Body of pancreas (tissue), 4 donors: Measurements from ENCODE around the gene PLA2G4E. TPM values are rescaled to one million over a fixed set of nuclear protein-coding genes. Genes with fewer than 3 reads are reported as not detected.

Source experiments
- ATAC-seq: fragments of 150-250 bp; one replicate; pipeline ENCODE4 v1.9.1; 2016
- DNase-seq, 4 donors: peaks; one replicate each; pipeline ENCODE4 v3.0.0-alpha.2; 2019
- H3K27ac ChIP-seq, 4 donors: fragments of 200-600 bp; sonication (generic); 1 replicate in 3 of 4; 2 replicates in 1 of 4; pipeline versions ENCODE4 v1.5.1 to v1.6.1; 2016 to 2019; ENCODE audit warnings: mild to moderate bottlenecking in 1 of 4, mixed read lengths in 1 of 4, moderate library complexity in 1 of 4
- H3K27me3 ChIP-seq, 2 donors: fragments of 200-600 bp; sonication (generic); one replicate each; pipeline ENCODE4 v1.6.0; 2016; ENCODE audit warnings: mild to moderate bottlenecking in 1 of 2
- H3K36me3 ChIP-seq, 2 donors: fragments of 200-600 bp; sonication (generic); replicated peaks in 1 of 2; 2 replicates each; pipeline ENCODE4 v1.5.1; 2016; ENCODE audit warnings: low read depth in 2 of 2; ENCODE audit not compliant: insufficient read depth in 1 of 2
- H3K4me1 ChIP-seq: fragments of 200-600 bp; sonication (generic); one replicate; pipeline ENCODE4 v1.6.0; 2016
- H3K4me3 ChIP-seq, 2 donors: fragments of 200-600 bp; sonication (generic); 1 replicate in 1 of 2; 2 replicates in 1 of 2; pipeline ENCODE4 v1.5.1; 2016 to 2019
- H3K9me3 ChIP-seq, 3 donors: fragments of 200-600 bp; sonication (generic); 1 replicate in 2 of 3; 2 replicates in 1 of 3; pipeline ENCODE4 v1.5.1; 2016
- CTCF ChIP-seq, 7 experiments: fragments of 450-650 bp in 4 of 7; fragments of 200-600 bp in 3 of 7; sonication (generic) in 3 of 7; IDR thresholded peaks; one replicate each; pipeline ENCODE4 v1.5.1; 2016 to 2019; ENCODE audit warnings: antibody characterized with exemption in 7 of 7
- POLR2A ChIP-seq, 3 donors: fragments of 450-650 bp; IDR thresholded peaks; one replicate each; pipeline ENCODE4 v1.6.1; 2016; ENCODE audit warnings: antibody characterized with exemption in 3 of 3, mild to moderate bottlenecking in 2 of 3
- WGBS, 2 donors: methylation state at CpG; one replicate each; pipeline ENCODE4 v1.1.5; 2017; 5-methylcytosine and 5-hydroxymethylcytosine counted together
- intact Hi-C: fragments of 100-400 bp; cut with DNase I; formaldehyde crosslinking; loops from one replicate; pipeline ENCODE4 v1.15.1; 2023
- total RNA-seq, 2 donors: library from RNA; depleted of rRNA; stranded (reverse); fragments of >200 nt; gene quantifications; one replicate each; pipeline ENCODE4 v1.1.0, GENCODE V29; 2016

The PLA2G4E gene
- total RNA-seq, 2 donors from 2014 or later = not detected

GRCh38 chr15:42066764-42067415 is 46.0 kb upstream of the PLA2G4E start:
- no peak overlapping the region for H3K4me3 ChIP-seq
- TF ChIP-seq POLR2A (IDR thresholded peaks at IDR 0.05) = no peak
- TF ChIP-seq CTCF (IDR thresholded peaks at IDR 0.05) = peak in 1 of 7 experiments; percentile 1
- WGBS, 2 donors = 24 to 26% methylated on average over 10 of the region's 10 CpGs
- no peaks in the 10 kb centered on the region for H3K36me3 ChIP-seq
- no peak overlapping the region for H3K27ac ChIP-seq
- H3K4me1 ChIP-seq = peaks cover 6% of the 10 kb centered on the region
- no peaks in the 10 kb centered on the region for H3K9me3 ChIP-seq
- ATAC-seq (no peak), DNase-seq (no peak)
- H3K27me3 ChIP-seq = no peaks in the 10 kb centered on the region
- intact Hi-C loops = loop anchor here (5.0 kb wide), 1 partner anchor 70 kb away; no protein-coding TSS in a partner anchor

- DNase-seq = no peak
Measured at GRCh38 chr15:42065468-42065867, 44.6 kb upstream of the PLA2G4E start.

GRCh38 chr15:42065033-42065432 is 44.2 kb upstream of the PLA2G4E start:
- Histone ChIP-seq H3K9me3 (no peaks in the 10 kb centered on the region), H3K4me3 (no peak overlapping the region), H3K27me3 (no peaks in the 10 kb centered on the region), H3K36me3 (no peaks in the 10 kb centered on the region), H3K4me1 (peaks cover 20% of the 10 kb centered on the region), H3K27ac (no peak overlapping the region)
- 58 to 67% methylated on average over 5 to 7 of the region's 7 CpGs for WGBS, 2 donors
- ATAC-seq (no peak), DNase-seq (no peak)
- TF ChIP-seq POLR2A (IDR thresholded peaks at IDR 0.05) (no peak), CTCF (IDR thresholded peaks at IDR 0.05) (no peak)
- intact Hi-C loops = loop anchor here (5.0 kb wide), 1 partner anchor 72 kb away; no protein-coding TSS in a partner anchor

More at GRCh38 chr15:42065468-42065867, 44.6 kb upstream of the PLA2G4E start:
- Histone ChIP-seq H3K27me3 (no peaks in the 10 kb centered on the region), H3K4me1 (peaks cover 15% of the 10 kb centered on the region), H3K27ac (no peak overlapping the region), H3K4me3 (no peak overlapping the region), H3K9me3 (no peaks in the 10 kb centered on the region), H3K36me3 (no peaks in the 10 kb centered on the region)
- no peak for ATAC-seq
- 53 to 100% methylated on average over 3 to 7 of the region's 7 CpGs for WGBS, 2 donors
- no peak for TF ChIP-seq POLR2A (IDR thresholded peaks at IDR 0.05)
- no peak for TF ChIP-seq CTCF (IDR thresholded peaks at IDR 0.05)
- intact Hi-C loops = loop anchor here (5.0 kb wide), 1 partner anchor 72 kb away; no protein-coding TSS in a partner anchor

- Histone ChIP-seq H3K27ac (no peak overlapping the region), H3K27me3 (no peaks in the 10 kb centered on the region), H3K36me3 (no peaks in the 10 kb centered on the region), H3K4me1 (peaks cover 25% of the 10 kb centered on the region), H3K4me3 (no peak overlapping the region), H3K9me3 (no peaks in the 10 kb centered on the region)
- no peak for TF ChIP-seq POLR2A (IDR thresholded peaks at IDR 0.05)
- no peak for TF ChIP-seq CTCF (IDR thresholded peaks at IDR 0.05)
- 81 to 92% methylated on average over 4 of the region's 4 CpGs for WGBS, 2 donors
- intact Hi-C loops = loop anchor here (5.0 kb wide), 1 partner anchor 72 kb away; no protein-coding TSS in a partner anchor
- DNase-seq (no peak), ATAC-seq (no peak)
Measured at GRCh38 chr15:42064271-42064670, 43.4 kb upstream of the PLA2G4E start.
